Measurements from ENCODE around the gene REV3L. TPM values are rescaled to one million over a fixed set of nuclear protein-coding genes. Genes with fewer than 3 reads are reported as not detected.
A peak's percentile ranks its signal among the peaks of the same experiment; 100 is the strongest.

REV3L gene
- total RNA-seq, 4 donors from 2014 or later, result 40.7 to 84.1 (median 52.6) TPM

GRCh38 chr6:111403388-111403787, 79.6 kb downstream of the REV3L start:
- Histone ChIP-seq H3K4me3 (no peak overlapping the region), H3K36me3 (peaks cover 0 to 67% of the 10 kb centered on the region in 2 donors), H3K4me1 (no peaks in the 10 kb centered on the region), H3K27ac (no peak overlapping the region), H3K9me3 (no peaks in the 10 kb centered on the region), H3K27me3 (no peaks in the 10 kb centered on the region)
- TF ChIP-seq POLR2AphosphoS5 (IDR thresholded peaks at IDR 0.05) (no peak), CTCF (IDR thresholded peaks at IDR 0.05) (no peak), EP300 (IDR thresholded peaks at IDR 0.05) (no peak), POLR2A (IDR thresholded peaks at IDR 0.05) (no peak)
- WGBS, 2 donors (ENCODE audit: low coverage in 1 of 2), result 85% methylated on average over 3 of the region's 3 CpGs
- no peak for ATAC-seq

DNA sequence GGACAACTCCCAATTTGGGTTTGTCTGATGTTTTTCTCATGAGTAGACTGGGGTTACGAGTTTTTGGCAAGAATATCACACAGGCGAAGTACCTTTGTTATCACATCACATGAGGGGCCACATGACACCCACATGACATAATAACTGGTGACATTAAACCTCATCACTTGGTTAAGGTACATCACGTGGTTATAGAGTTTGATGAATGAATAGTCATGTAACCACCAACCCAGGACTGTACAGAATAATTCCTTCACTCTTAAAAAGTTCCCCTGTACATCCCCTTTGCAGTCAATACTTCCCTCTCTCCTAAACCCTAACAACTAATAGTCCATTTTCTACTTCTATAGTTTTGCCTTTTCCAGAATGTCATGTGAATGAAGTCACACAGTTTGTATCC, 83.4 kb downstream of the REV3L start:
- H3K4me1 ChIP-seq, result no peaks in the 10 kb centered on the region
- peaks cover 0 to 74% of the 10 kb centered on the region in 2 donors for H3K36me3 ChIP-seq
- no peak for ATAC-seq
- no peak overlapping the region for H3K27ac ChIP-seq
- H3K9me3 ChIP-seq, result no peaks in the 10 kb centered on the region
- WGBS, 2 donors (ENCODE audit: low coverage in 1 of 2), result 80 to 100% methylated on average over 3 of the region's 3 CpGs
- H3K4me3 ChIP-seq, result no peak overlapping the region
- H3K27me3 ChIP-seq, result no peaks in the 10 kb centered on the region
- TF ChIP-seq POLR2AphosphoS5 (IDR thresholded peaks at IDR 0.05) (no peak), POLR2A (IDR thresholded peaks at IDR 0.05) (no peak), EP300 (IDR thresholded peaks at IDR 0.05) (no peak), CTCF (IDR thresholded peaks at IDR 0.05) (no peak)

DNA sequence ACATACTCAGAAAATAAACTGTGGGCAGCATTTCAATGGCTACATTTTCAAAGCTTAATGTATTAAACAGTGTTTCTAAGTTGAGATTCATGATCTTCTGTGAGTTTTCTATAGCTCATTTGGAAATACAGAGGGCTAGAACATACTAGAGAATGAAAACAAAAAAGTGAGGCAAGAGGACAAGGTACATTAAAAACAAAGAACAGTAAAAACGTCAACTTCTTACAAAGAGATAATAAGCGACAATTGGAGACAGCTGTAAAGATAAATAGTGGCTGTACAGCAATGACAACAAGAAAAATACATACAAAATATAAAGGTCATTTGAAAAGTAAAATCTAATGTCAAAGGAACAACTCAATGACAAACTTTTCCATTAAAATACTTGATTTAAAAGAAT, 94.3 kb downstream of the REV3L start:
- 68 to 86% methylated on average over 2 of the region's 2 CpGs for WGBS, 2 donors (ENCODE audit: low coverage in 1 of 2)
- ATAC-seq, result no peak
- no peak overlapping the region for H3K4me3 ChIP-seq

GRCh38 chr6:111382476-111383294, 100.3 kb downstream of the REV3L start:
- Histone ChIP-seq H3K4me1 (peaks cover 0 to 11% (median 0%) of the 10 kb centered on the region in 3 donors), H3K9me3 (no peaks in the 10 kb centered on the region), H3K27ac (peak overlapping the region in 3 of 4 donors; percentile 26 to 47 (median 31)), H3K4me3 (no peak overlapping the region), H3K27me3 (no peaks in the 10 kb centered on the region), H3K36me3 (peaks cover 2 to 78% of the 10 kb centered on the region in 2 donors)
- TF ChIP-seq POLR2A (IDR thresholded peaks at IDR 0.05), result no peak
- TF ChIP-seq CTCF (IDR thresholded peaks at IDR 0.05), result no peak
- no peak for TF ChIP-seq EP300 (IDR thresholded peaks at IDR 0.05)
- TF ChIP-seq POLR2AphosphoS5 (IDR thresholded peaks at IDR 0.05), result no peak
- WGBS, 2 donors (ENCODE audit: low coverage in 1 of 2), result 78 to 86% methylated on average over 4 to 7 of the region's 9 CpGs
- ATAC-seq, result peak; percentile 28

More for the DNA sequence above, 94.3 kb downstream of the REV3L start:
- H3K27me3 ChIP-seq, result no peaks in the 10 kb centered on the region
- no peaks in the 10 kb centered on the region for H3K4me1 ChIP-seq
- H3K9me3 ChIP-seq, result no peaks in the 10 kb centered on the region
- H3K27ac ChIP-seq, result no peak overlapping the region
- no peak for TF ChIP-seq CTCF (IDR thresholded peaks at IDR 0.05)
- TF ChIP-seq POLR2AphosphoS5 (IDR thresholded peaks at IDR 0.05), result no peak
- no peak for TF ChIP-seq POLR2A (IDR thresholded peaks at IDR 0.05)
- TF ChIP-seq EP300 (IDR thresholded peaks at IDR 0.05), result no peak
- peaks cover 2 to 89% of the 10 kb centered on the region in 2 donors for H3K36me3 ChIP-seq

- no peak for ATAC-seq
- WGBS, 2 donors (ENCODE audit: low coverage in 1 of 2), result 78 to 90% methylated on average over 1 of the region's 1 CpG
- H3K27me3 ChIP-seq, result no peaks in the 10 kb centered on the region
- no peak for TF ChIP-seq CTCF (IDR thresholded peaks at IDR 0.05)
- TF ChIP-seq POLR2AphosphoS5 (IDR thresholded peaks at IDR 0.05), result no peak
- no peak for TF ChIP-seq EP300 (IDR thresholded peaks at IDR 0.05)
- no peak for TF ChIP-seq POLR2A (IDR thresholded peaks at IDR 0.05)
- H3K4me3 ChIP-seq, result no peak overlapping the region
- H3K4me1 ChIP-seq, result peaks cover 0 to 11% (median 0%) of the 10 kb centered on the region in 3 donors
- no peak overlapping the region for H3K27ac ChIP-seq
- no peaks in the 10 kb centered on the region for H3K9me3 ChIP-seq
- H3K36me3 ChIP-seq, result peaks cover 0 to 78% of the 10 kb centered on the region in 2 donors
Measured at GRCh38 chr6:111381728-111382127, 101.3 kb downstream of the REV3L start.
